Measurements from ENCODE around the gene TEAD2. TPM values are rescaled to one million over a fixed set of nuclear protein-coding genes. Genes with fewer than 3 reads are reported as not detected.
A peak's percentile ranks its signal among the peaks of the same experiment; 100 is the strongest.

TEAD2 gene
- total and polyA plus RNA-seq, 2 donors (not counting 1 experiment from before 2014, with no cell fraction given), result 5.8 to 12.0 TPM

DNA sequence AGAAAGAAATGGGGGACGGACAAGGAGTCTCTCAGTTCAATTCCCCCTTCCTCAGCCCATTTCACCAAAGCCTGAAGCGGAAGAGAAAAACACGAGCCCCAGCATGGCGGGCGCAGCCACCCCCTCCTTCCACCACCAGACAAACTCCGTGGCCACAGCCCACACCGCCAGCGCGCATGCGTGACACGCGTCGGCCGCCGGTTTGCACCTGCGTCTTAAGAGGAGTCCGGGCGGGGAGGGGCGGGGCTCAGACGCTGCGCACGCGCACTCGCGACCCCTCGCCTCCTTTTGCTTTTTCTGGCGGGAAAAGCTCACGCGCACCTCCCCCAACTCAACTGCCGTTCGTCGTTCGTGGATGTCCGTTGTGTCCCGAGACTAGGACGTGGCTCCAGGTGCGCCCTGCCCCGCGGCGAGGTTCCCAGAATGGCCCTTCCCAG, 25.7 kb upstream of the TEAD2 start, which contains the start of gene KASH5:
TSS of gene KASH5 (plus strand) at position 314 of the 437 bp plus-strand sequence. CDS start 2,635 bp downstream, outside the sequence.
- peak within 1 kb of the TSS; percentile 90 for H3K27ac Mint-ChIP-seq
- Histone ChIP-seq H3K27ac (ENCODE audit: low read length in 2 of 2) (peak within 1 kb of the TSS in 1 of 2 donors; percentile 84), H2AFZ (ENCODE audit: insufficient read depth, low read depth, low read length, poor library complexity, severe bottlenecking) (peak within 1 kb of the TSS; percentile 46), H3K4me3 (ENCODE audit: control extremely low read depth in 1 of 5, extremely low read depth in 1 of 5, insufficient read depth in 1 of 5, low read depth in 2 of 5, low read length in 4 of 5) (peak within 1 kb of the TSS in 3 of 5 experiments; percentile 43 to 65 (median 55)), H3K27me3 (replicated peaks in 1 of 4; ENCODE audit: control extremely low read depth in 1 of 4, control insufficient read depth in 3 of 4, insufficient read depth in 4 of 4, low read length in 3 of 4) (no peaks in the 10 kb centered on the region), H3K4me1 (ENCODE audit: control insufficient read depth in 2 of 2, insufficient read depth in 2 of 2, low read length in 2 of 2) (peaks cover 21 to 46% of the 10 kb centered on the region in 2 donors), H4K20me1 (ENCODE audit: control insufficient read depth, insufficient read depth, low read length, poor library complexity, severe bottlenecking) (no peaks in the 10 kb centered on the region), H3K4me2 (replicated peaks; ENCODE audit: low read depth, low read length, poor library complexity, severe bottlenecking) (peak within 1 kb of the TSS; percentile 65), H3K79me2 (ENCODE audit: control insufficient read depth, insufficient read depth, low read length) (no peaks in the 10 kb centered on the region), H3K36me3 (replicated peaks in 1 of 2; ENCODE audit: control extremely low read depth in 1 of 2, control insufficient read depth in 1 of 2, extremely low read depth in 1 of 2, insufficient read depth in 2 of 2, low read length in 1 of 2) (no peaks in the 10 kb centered on the region), H3K9me3 (ENCODE audit: control extremely low read depth in 1 of 3, control insufficient read depth in 2 of 3, insufficient read depth in 1 of 3, low read length in 2 of 3) (peaks cover 0 to 10% (median 2%) of the 10 kb centered on the region in 3 donors), H3K9ac (ENCODE audit: low read length) (peak within 1 kb of the TSS; percentile 63)
- peaks cover 43% of the 10 kb centered on the region for H3K4me1 Mint-ChIP-seq
- WGBS (ENCODE audit: insufficient coverage), result 32% methylated on average over 33 of the region's 40 CpGs
- DNase-seq (peak; percentile 90), ATAC-seq (ENCODE audit: low read depth) (peak; percentile 37)
- ChIA-PET CTCF (interaction anchor here (0.7 to 1.3 kb wide), 3 partner anchors 79 to 86 kb away, joined by 4 to 5 read pairs (median 4); no protein-coding TSS in a partner anchor), POLR2A (interaction anchor here (0.6 to 1.5 kb wide), 8 partner anchors 34 to 162 kb away, joined by 3 to 11 read pairs (median 4); no protein-coding TSS in a partner anchor)
- intact Hi-C loops (cut with micrococcal nuclease), result loop anchor here (1.0 kb wide), 1 partner anchor 81 kb away; no protein-coding TSS in a partner anchor
- H3K4me3 Mint-ChIP-seq, result peak within 1 kb of the TSS; percentile 80
- no peak for TF ChIP-seq EZH2 (IDR thresholded peaks at IDR 0.05; ENCODE audit: borderline replicate concordance, insufficient read depth, low read depth, low read length, poor library complexity, severe bottlenecking)
- H3K27me3 Mint-ChIP-seq, result no peaks in the 10 kb centered on the region
- H3K9me3 Mint-ChIP-seq (ENCODE audit: insufficient read depth), result no peaks in the 10 kb centered on the region

- H3K9me3 Mint-ChIP-seq (ENCODE audit: insufficient read depth), result peaks cover 3% of the 10 kb centered on the region
- no CpG with 5 or more reads among the region's 1 CpG for WGBS (ENCODE audit: insufficient coverage)
- no peaks in the 10 kb centered on the region for H3K27me3 Mint-ChIP-seq
- peaks cover 5 to 18% (median 8%) of the 10 kb centered on the region in 3 donors for H3K9me3 ChIP-seq (ENCODE audit: control extremely low read depth in 1 of 3, control insufficient read depth in 2 of 3, insufficient read depth in 1 of 3, low read length in 2 of 3)
- DNase-seq, result no peak
- ChIA-PET POLR2A (interaction anchor here (0.6 to 0.7 kb wide), 3 partner anchors 26 to 296 kb away, joined by 3 to 7 read pairs (median 6); no protein-coding TSS in a partner anchor), CTCF (interaction anchor here (0.7 to 2.1 kb wide), 6 partner anchors 8 to 235 kb away, joined by 3 to 6 read pairs (median 4); no protein-coding TSS in a partner anchor)
- intact Hi-C loops (cut with micrococcal nuclease), result no loop called here
- H3K9ac ChIP-seq (ENCODE audit: low read length), result no peak overlapping the region
- no peak overlapping the region for H3K27ac Mint-ChIP-seq
- TF ChIP-seq EZH2 (IDR thresholded peaks at IDR 0.05; ENCODE audit: borderline replicate concordance, insufficient read depth, low read depth, low read length, poor library complexity, severe bottlenecking), result no peak
- TF ChIP-seq, protein P1, sequence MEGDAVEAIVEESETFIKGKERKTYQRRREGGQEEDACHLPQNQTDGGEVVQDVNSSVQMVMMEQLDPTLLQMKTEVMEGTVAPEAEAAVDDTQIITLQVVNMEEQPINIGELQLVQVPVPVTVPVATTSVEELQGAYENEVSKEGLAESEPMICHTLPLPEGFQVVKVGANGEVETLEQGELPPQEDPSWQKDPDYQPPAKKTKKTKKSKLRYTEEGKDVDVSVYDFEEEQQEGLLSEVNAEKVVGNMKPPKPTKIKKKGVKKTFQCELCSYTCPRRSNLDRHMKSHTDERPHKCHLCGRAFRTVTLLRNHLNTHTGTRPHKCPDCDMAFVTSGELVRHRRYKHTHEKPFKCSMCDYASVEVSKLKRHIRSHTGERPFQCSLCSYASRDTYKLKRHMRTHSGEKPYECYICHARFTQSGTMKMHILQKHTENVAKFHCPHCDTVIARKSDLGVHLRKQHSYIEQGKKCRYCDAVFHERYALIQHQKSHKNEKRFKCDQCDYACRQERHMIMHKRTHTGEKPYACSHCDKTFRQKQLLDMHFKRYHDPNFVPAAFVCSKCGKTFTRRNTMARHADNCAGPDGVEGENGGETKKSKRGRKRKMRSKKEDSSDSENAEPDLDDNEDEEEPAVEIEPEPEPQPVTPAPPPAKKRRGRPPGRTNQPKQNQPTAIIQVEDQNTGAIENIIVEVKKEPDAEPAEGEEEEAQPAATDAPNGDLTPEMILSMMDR (IDR thresholded peaks at IDR 0.05), result no peak
- no peaks in the 10 kb centered on the region for H4K20me1 ChIP-seq (ENCODE audit: control insufficient read depth, insufficient read depth, low read length, poor library complexity, severe bottlenecking)
- H3K36me3 ChIP-seq (replicated peaks in 1 of 2; ENCODE audit: control extremely low read depth in 1 of 2, control insufficient read depth in 1 of 2, extremely low read depth in 1 of 2, insufficient read depth in 2 of 2, low read length in 1 of 2), result no peaks in the 10 kb centered on the region
- no peaks in the 10 kb centered on the region for H3K27me3 ChIP-seq (replicated peaks in 1 of 4; ENCODE audit: control extremely low read depth in 1 of 4, control insufficient read depth in 3 of 4, insufficient read depth in 4 of 4, low read length in 3 of 4)
- H3K4me3 ChIP-seq (ENCODE audit: control extremely low read depth in 1 of 5, extremely low read depth in 1 of 5, insufficient read depth in 1 of 5, low read depth in 2 of 5, low read length in 4 of 5), result no peak overlapping the region
- ATAC-seq (ENCODE audit: low read depth), result no peak
- H3K79me2 ChIP-seq (ENCODE audit: control insufficient read depth, insufficient read depth, low read length), result no peaks in the 10 kb centered on the region
- no peak overlapping the region for H2AFZ ChIP-seq (ENCODE audit: insufficient read depth, low read depth, low read length, poor library complexity, severe bottlenecking)
- H3K4me1 Mint-ChIP-seq, result peaks cover 13% of the 10 kb centered on the region
- no peak overlapping the region for H3K27ac ChIP-seq (ENCODE audit: low read length in 2 of 2)
- H3K4me3 Mint-ChIP-seq, result no peak overlapping the region
- no peak overlapping the region for H3K4me2 ChIP-seq (replicated peaks; ENCODE audit: low read depth, low read length, poor library complexity, severe bottlenecking)
- peaks cover 2 to 11% of the 10 kb centered on the region in 2 donors for H3K4me1 ChIP-seq (ENCODE audit: control insufficient read depth in 2 of 2, insufficient read depth in 2 of 2, low read length in 2 of 2)
These were observed 21.4 kb upstream of the TEAD2 start for GRCh38 chr19:49383599-49383998.

Data from B cell (primary cell).